Cardiac muscle cell (in vitro differentiated cells and primary cell): ENCODE measurements around the gene MARK4. TPM values are rescaled to one million over a fixed set of nuclear protein-coding genes. Genes with fewer than 3 reads are reported as not detected.

Experiments
- DNase-seq, 2 donors: peaks; one replicate each; pipeline versions ENCODE4 v3.0.0 to v3.0.0-alpha.2; 2010 to 2017; ENCODE audit warnings: low read depth in 1 of 2, low spot score in 1 of 2
- H3K27ac ChIP-seq: fragments of 200-600 bp; sonication (generic); 2 replicates; pipeline ENCODE4 v1.5.1; 2016
- H3K27me3 ChIP-seq: fragments of 200-600 bp; sonication (generic); 2 replicates; pipeline ENCODE4 v1.6.0; 2016; ENCODE audit warnings: control low read depth
- H3K36me3 ChIP-seq: fragments of 200-600 bp; sonication (generic); 2 replicates; pipeline ENCODE4 v1.5.1; 2016; ENCODE audit warnings: control low read depth
- H3K4me1 ChIP-seq: fragments of 200-600 bp; sonication (generic); 2 replicates; pipeline ENCODE4 v1.8.1; 2017; ENCODE audit warnings: low read depth, mild to moderate bottlenecking, mixed run types
- H3K4me3 ChIP-seq: fragments of 200-600 bp; sonication (generic); 2 replicates; pipeline ENCODE4 v1.5.1; 2016; ENCODE audit warnings: mild to moderate bottlenecking
- H3K9me3 ChIP-seq: fragments of 200-600 bp; sonication (generic); 2 replicates; pipeline ENCODE4 v1.5.1; 2017; ENCODE audit warnings: low read depth, mild to moderate bottlenecking, control low read depth
- polyA plus RNA-seq: library from polyadenylated mRNA; unstranded; fragments of >200 nt; fragmentation: Nextera tagmentation; extraction: Ambion mirVana; gene quantifications from 2 replicates; pipeline ENCODE4 v1.2.1, GENCODE V29; 2016
- total RNA-seq: library from RNA; depleted of rRNA; stranded (reverse); fragments of >200 nt; gene quantifications from 2 replicates; pipeline ENCODE4 v1.2.3, GENCODE V29; 2016
- TF ChIP-seq, protein P1 (sequence below): IDR thresholded peaks from 2 replicates; pipeline ENCODE4 v1.5.1; 2012; ENCODE audit warnings: low read depth, mild to moderate bottlenecking, low read length

MARK4 gene
- total and polyA plus RNA-seq, 2 experiments from 2014 or later: 21.0 to 135 TPM

DNA sequence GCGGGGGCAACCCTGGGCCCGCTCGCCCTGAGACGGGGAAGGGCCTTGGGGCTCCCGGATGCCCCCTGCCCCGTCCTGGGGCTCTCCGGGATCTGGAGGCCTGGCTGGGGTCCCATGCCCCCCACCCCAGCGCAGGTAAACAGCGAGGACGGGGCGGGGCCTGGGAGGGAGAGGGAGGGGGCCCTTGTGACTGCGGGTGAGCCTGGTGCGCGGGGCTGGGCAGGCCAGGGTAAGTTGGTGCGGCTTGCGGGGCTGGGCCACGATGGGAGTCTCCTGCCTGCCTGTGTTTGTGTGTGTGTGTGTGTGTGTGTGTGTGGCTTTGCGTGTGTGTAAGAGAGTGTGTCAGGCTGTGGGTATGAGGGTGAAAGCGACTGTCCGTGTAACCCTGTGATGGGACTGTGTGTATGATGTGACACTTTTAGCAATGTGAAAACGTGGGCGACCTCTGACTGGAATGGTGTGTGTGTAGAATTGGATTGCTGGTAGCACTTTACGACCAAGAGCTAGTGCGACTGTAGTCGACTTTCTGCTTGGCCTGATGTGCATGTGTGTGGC, 89.9 kb downstream of the MARK4 start:
- TF ChIP-seq, protein P1, sequence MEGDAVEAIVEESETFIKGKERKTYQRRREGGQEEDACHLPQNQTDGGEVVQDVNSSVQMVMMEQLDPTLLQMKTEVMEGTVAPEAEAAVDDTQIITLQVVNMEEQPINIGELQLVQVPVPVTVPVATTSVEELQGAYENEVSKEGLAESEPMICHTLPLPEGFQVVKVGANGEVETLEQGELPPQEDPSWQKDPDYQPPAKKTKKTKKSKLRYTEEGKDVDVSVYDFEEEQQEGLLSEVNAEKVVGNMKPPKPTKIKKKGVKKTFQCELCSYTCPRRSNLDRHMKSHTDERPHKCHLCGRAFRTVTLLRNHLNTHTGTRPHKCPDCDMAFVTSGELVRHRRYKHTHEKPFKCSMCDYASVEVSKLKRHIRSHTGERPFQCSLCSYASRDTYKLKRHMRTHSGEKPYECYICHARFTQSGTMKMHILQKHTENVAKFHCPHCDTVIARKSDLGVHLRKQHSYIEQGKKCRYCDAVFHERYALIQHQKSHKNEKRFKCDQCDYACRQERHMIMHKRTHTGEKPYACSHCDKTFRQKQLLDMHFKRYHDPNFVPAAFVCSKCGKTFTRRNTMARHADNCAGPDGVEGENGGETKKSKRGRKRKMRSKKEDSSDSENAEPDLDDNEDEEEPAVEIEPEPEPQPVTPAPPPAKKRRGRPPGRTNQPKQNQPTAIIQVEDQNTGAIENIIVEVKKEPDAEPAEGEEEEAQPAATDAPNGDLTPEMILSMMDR: no peak
- no peaks in the 10 kb centered on the region for H3K36me3 ChIP-seq
- H3K4me3 ChIP-seq: peak overlapping the region; percentile 44
- no peak for DNase-seq
- peaks cover 31% of the 10 kb centered on the region for H3K27me3 ChIP-seq
- H3K27ac ChIP-seq: no peak overlapping the region
- no peaks in the 10 kb centered on the region for H3K9me3 ChIP-seq
- H3K4me1 ChIP-seq: no peaks in the 10 kb centered on the region

DNA sequence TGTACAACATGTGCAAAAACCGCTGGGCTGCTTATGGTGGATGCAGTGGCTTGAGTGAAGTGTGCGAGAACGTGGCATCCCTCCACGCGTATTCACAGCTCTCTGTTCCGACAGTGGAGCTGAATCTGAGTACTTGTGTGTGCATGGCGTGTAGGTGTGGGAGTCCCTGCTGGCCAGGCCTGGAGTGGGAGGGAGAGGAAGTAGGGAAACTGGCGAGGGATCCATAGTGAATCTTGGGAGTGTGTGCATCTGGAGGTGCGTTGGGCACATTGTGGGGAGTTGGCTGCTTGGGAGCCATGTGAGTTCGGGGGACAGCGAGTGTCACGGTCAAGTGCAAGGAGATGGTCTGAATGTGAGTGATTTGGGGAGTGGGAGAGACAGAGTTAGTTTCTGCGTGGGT, 91.8 kb downstream of the MARK4 start:
- no peak overlapping the region for H3K4me3 ChIP-seq
- TF ChIP-seq, protein P1: no peak
- H3K9me3 ChIP-seq: no peaks in the 10 kb centered on the region
- H3K4me1 ChIP-seq: no peaks in the 10 kb centered on the region
- H3K36me3 ChIP-seq: no peaks in the 10 kb centered on the region
- peaks cover 31% of the 10 kb centered on the region for H3K27me3 ChIP-seq
- DNase-seq: no peak
- no peak overlapping the region for H3K27ac ChIP-seq

DNA sequence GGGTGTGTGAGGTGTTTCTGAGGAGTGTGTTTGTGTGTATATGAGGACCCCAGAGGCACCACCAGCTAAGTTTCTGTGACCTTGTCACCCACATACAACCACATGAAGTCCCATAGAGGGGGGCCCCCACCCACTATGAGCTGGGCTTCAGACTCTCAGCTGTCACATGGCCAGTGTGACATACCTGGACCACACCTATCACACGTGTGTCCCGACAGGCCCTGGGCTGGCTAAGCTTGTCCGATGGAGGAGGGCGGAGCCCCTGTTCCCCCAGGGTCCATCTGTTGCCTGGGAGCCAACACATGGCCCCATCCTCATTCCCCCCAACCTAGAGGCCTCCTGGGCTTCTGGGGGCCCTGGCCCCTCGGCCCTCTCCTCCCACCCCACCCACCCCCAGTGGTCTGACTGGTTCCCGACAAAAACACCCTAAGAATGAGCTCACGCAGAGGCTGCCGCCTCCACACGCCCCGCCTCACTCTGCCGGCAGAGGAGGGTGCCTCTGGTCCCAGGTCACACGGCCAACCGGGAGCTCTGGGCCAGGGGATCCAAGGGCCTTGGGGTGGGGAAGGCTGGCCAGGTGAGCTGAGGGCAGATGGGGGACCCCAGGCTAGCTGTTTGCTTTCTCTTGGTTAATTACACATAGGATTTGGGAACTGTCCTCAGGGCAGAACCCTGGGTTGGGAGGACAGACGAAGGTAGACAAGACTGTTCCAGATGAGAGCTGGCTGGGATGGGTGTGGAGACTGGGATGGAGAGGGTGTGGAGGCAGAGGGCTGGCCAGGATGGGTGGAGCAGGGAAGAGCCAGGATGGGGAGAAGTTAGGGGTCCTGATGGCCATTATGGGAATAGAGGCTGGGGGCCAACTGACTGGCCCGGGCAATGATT, 93.8 kb downstream of the MARK4 start:
- no peak overlapping the region for H3K27ac ChIP-seq
- TF ChIP-seq, protein P1: no peak
- DNase-seq: no peak
- no peaks in the 10 kb centered on the region for H3K9me3 ChIP-seq
- H3K4me1 ChIP-seq: no peaks in the 10 kb centered on the region
- H3K36me3 ChIP-seq: no peaks in the 10 kb centered on the region
- H3K4me3 ChIP-seq: no peak overlapping the region
- peaks cover 23% of the 10 kb centered on the region for H3K27me3 ChIP-seq

DNA sequence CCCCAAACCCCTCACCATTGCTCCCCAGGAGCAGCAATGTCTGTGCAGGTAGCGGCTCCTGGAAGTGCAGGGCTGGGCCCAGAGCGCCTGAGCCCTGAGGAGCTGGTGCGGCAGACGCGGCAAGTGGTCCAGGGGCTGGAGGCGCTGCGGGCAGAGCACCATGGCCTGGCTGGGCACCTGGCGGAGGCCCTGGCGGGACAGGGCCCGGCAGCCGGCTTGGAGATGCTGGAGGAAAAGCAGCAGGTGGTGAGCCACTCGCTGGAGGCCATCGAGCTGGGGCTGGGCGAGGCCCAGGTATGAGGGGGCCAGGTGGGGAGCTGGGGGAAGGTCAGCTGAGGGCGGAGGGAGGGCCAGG, 94.4 kb downstream of the MARK4 start:
- no peak overlapping the region for H3K4me3 ChIP-seq
- H3K9me3 ChIP-seq: no peaks in the 10 kb centered on the region
- DNase-seq: no peak
- peaks cover 17% of the 10 kb centered on the region for H3K27me3 ChIP-seq
- no peaks in the 10 kb centered on the region for H3K4me1 ChIP-seq
- H3K36me3 ChIP-seq: no peaks in the 10 kb centered on the region
- H3K27ac ChIP-seq: no peak overlapping the region
- TF ChIP-seq, protein P1: no peak

DNA sequence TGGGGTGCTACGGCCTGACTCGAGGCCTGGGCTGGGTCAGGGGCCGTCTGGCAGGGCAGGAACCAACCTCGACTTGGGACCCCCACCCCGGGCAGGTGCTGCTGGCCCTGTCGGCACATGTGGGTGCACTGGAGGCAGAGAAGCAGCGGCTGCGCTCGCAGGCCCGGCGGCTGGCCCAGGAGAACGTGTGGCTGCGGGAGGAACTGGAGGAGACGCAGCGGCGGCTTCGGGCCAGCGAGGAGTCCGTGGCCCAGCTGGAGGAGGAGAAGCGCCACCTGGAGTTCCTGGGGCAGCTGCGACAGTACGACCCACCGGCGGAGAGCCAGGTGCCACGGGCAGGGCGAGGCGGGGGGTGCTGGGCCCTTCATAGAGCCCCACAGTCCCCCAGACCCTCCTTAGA, 95.4 kb downstream of the MARK4 start:
- no peak overlapping the region for H3K27ac ChIP-seq
- H3K9me3 ChIP-seq: no peaks in the 10 kb centered on the region
- H3K36me3 ChIP-seq: peaks cover 2% of the 10 kb centered on the region
- no peak overlapping the region for H3K4me3 ChIP-seq
- peaks cover 7% of the 10 kb centered on the region for H3K27me3 ChIP-seq
- DNase-seq: peak in 1 of 2 donors; percentile 30
- no peaks in the 10 kb centered on the region for H3K4me1 ChIP-seq
- TF ChIP-seq, protein P1: no peak
